ENCODE results near the gene PRSS48. TPM values are rescaled to one million over a fixed set of nuclear protein-coding genes. Genes with fewer than 3 reads are reported as not detected.
"Not testable (repeated sequence)": the region's sequence is repeated elsewhere in the genome, so short reads cannot be mapped to it uniquely, and the experiment has no call there.

Gene PRSS48
- total RNA-seq, 4 donors from 2014 or later: not detected

DNA sequence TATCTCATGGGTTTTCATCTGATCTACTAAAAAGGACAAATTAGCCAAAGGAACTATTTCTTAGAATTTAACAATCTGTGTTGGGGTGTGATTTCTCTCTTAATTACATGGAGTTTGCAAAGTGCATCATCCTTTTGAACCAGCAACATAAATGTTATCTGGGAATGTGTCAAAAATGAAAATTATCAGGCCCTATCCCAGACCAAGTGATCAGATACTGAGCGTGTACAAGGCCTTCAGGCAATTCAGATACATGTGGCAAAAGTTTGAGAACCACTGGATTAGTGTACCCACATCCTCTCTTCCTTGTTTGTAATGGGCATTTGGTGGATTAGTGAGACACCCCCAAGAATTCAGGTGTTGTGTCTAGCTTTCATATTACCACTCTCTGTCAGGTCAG is 44.6 kb downstream of the PRSS48 start:
- no peaks in the 10 kb centered on the region for H3K27me3 ChIP-seq
- no peaks in the 10 kb centered on the region for H3K4me1 ChIP-seq
- H3K9me3 ChIP-seq: no peaks in the 10 kb centered on the region
- intact Hi-C loops (cut with DNase I; ENCODE audit: low total_unique reads): no loop called here
- no peak for DNase-seq
- H3K27ac ChIP-seq: peak overlapping the region in 1 of 2 donors; percentile 22
- H3K4me3 ChIP-seq: no peak overlapping the region
- no peaks in the 10 kb centered on the region for H3K36me3 ChIP-seq
- TF ChIP-seq CTCF (IDR thresholded peaks at IDR 0.05) (no peak), POLR2A (IDR thresholded peaks at IDR 0.05) (no peak)

GRCh38 chr4:151322161-151322560 is 45.2 kb downstream of the PRSS48 start:
- H3K9me3 ChIP-seq; H3K4me3 ChIP-seq; H3K4me1 ChIP-seq; H3K36me3 ChIP-seq; intact Hi-C loops (cut with DNase I; ENCODE audit: low total_unique reads); DNase-seq; H3K27me3 ChIP-seq: not testable (repeated sequence)
- H3K27ac ChIP-seq: peak overlapping the region; percentile 22 to 94

DNA sequence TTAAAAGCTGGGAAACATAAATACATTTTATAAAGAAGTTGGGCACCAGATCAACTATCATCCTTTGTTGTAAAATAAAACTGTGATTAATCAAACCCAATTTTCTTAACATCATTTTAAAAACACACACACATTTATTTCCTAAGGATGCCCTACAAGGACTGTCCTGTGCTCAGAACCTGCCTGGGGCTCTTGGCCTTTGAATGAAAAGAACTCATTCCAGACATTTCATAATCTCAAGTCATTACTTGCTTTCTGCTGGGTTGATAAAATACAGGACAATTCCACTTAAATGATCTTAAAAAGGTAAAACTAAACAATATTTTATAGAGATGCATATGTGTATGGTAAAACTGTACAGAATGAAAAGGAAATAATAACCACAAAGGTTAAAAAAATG is 45.6 kb downstream of the PRSS48 start:
- Histone ChIP-seq H3K9me3 (no peaks in the 10 kb centered on the region), H3K27me3 (no peaks in the 10 kb centered on the region), H3K27ac (peak overlapping the region; percentile 35 to 94), H3K4me3 (no peak overlapping the region), H3K36me3 (no peaks in the 10 kb centered on the region), H3K4me1 (no peaks in the 10 kb centered on the region)
- TF ChIP-seq CTCF (IDR thresholded peaks at IDR 0.05): no peak
- TF ChIP-seq POLR2A (IDR thresholded peaks at IDR 0.05): no peak
- no peak for DNase-seq
- intact Hi-C loops (cut with DNase I; ENCODE audit: low total_unique reads): no loop called here

DNA sequence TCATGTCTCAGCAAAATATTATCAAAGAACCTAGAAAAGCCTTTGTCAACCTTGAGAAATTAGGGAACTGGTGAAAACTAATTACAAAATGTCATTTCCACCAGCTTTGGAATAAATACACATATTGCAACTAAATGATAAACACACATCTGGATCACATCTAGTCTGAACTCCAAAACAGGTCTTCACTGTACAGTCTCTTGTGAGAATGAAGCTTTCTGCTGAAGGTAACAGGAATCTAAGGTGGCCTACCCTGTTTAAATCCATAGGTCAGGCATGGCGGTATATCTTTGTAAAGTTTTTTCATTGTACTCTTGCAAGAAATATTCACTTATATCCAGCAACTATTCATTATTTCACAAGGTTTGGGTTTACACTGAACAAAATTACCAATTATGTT is 46.7 kb downstream of the PRSS48 start:
- intact Hi-C loops (cut with DNase I; ENCODE audit: low total_unique reads): no loop called here
- Histone ChIP-seq H3K4me1 (no peaks in the 10 kb centered on the region), H3K9me3 (no peaks in the 10 kb centered on the region), H3K27me3 (no peaks in the 10 kb centered on the region), H3K4me3 (peak overlapping the region; percentile 49 to 74), H3K27ac (peak overlapping the region; percentile 94 to 96), H3K36me3 (no peaks in the 10 kb centered on the region)
- TF ChIP-seq POLR2A (IDR thresholded peaks at IDR 0.05) (no peak), CTCF (IDR thresholded peaks at IDR 0.05) (no peak)
- no peak for DNase-seq

DNA sequence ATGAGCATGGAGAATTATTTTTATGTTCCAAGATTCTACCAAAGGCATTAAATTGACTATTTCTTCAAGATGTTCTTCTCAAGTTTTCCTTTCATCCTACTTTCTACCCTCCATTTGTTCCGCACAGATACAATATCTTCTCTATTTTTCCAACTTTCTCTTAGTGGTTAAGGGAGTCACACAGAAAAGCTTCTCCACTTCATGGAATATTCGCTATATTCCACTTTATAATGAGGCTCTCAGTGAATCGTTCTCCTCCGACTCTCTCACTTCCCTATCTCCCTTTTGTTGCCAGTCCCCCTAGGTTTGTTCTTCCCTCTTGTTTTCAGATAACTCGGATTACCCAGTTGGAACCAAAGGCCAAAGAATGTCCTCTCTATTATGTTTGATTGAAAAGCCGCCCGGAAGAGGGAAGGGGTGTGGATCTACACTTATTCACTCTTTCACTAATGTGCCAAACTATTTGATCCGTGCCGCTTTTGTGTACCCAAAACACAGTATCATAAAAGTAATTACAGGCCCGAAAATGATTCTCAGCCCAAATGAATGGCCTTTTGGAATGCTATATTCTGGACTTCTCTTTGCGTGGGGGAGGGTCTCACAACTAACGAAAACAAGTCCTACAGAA is 47.3 kb downstream of the PRSS48 start:
- peak overlapping the region; percentile 94 to 96 for H3K27ac ChIP-seq
- DNase-seq: no peak
- peak overlapping the region; percentile 49 to 74 for H3K4me3 ChIP-seq
- no peak for TF ChIP-seq CTCF (IDR thresholded peaks at IDR 0.05)
- TF ChIP-seq POLR2A (IDR thresholded peaks at IDR 0.05): no peak
- no peaks in the 10 kb centered on the region for H3K36me3 ChIP-seq
- H3K27me3 ChIP-seq: no peaks in the 10 kb centered on the region
- H3K4me1 ChIP-seq: no peaks in the 10 kb centered on the region
- no peaks in the 10 kb centered on the region for H3K9me3 ChIP-seq
- intact Hi-C loops (cut with DNase I; ENCODE audit: low total_unique reads): no loop called here

- no peaks in the 10 kb centered on the region for H3K4me1 ChIP-seq
- intact Hi-C loops (cut with DNase I; ENCODE audit: low total_unique reads): no loop called here
- peak; percentile 41 to 57 for DNase-seq
Measured at GRCh38 chr4:151324752-151325110, 47.8 kb downstream of the PRSS48 start.

More at GRCh38 chr4:151324752-151325110, 47.8 kb downstream of the PRSS48 start:
- Histone ChIP-seq H3K9me3 (no peaks in the 10 kb centered on the region), H3K27me3 (no peaks in the 10 kb centered on the region), H3K27ac (peak overlapping the region; percentile 94 to 96), H3K36me3 (no peaks in the 10 kb centered on the region), H3K4me3 (peak overlapping the region; percentile 49 to 74)
- no peak for TF ChIP-seq POLR2A (IDR thresholded peaks at IDR 0.05)
- TF ChIP-seq CTCF (IDR thresholded peaks at IDR 0.05): no peak

All from uterus (tissue), 4 donors.